NCI-H2227 treated with DMSO at 0.1 percent for 48 hours (cell line): ENCODE data around the gene CELSR2.
"Not testable (repeated sequence)": the region's sequence is repeated elsewhere in the genome, so short reads cannot be mapped to it uniquely, and the experiment has no call there.

Experiments used
- DNase-seq: peaks from one replicate; lab custom pipeline; 2025; lab: John Stamatoyannopoulos, UW

CELSR2 gene

GRCh38 chr1:109277434-109278204, 28.3 kb downstream of the CELSR2 start:
- peak; percentile 46 for DNase-seq

DNA sequence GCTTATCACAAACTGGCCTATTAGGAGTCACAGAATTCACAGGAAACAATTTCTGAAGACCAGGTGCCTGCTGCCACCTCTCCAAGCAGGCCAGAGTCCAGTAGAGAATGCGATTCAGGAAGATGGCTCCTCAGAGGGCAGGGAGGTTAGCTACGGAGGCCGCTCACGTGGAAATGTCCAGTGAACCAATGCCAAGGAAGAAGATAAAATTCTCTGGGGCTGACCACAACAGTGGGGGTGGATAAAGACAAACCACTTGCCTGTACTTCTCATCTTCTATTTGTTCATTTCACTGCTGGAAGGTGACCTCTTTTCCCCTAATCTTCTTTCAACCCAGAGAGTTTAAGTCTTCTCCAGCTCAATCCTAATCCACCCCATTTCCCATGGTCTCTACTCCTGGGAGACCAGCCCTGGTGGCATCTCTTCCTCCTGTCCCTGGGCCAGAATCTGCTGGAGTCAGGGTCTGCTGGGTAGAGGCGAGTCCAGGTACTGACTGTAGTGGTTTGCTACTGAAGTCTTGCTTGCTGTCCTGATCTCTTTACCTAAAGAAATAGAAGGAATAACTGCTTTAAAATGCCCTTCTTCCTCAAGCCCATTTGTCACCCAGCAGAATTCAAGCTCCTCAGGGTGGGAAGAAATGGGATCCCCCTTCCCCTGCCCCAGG, 30.4 kb downstream of the CELSR2 start:
- no peak for DNase-seq

DNA sequence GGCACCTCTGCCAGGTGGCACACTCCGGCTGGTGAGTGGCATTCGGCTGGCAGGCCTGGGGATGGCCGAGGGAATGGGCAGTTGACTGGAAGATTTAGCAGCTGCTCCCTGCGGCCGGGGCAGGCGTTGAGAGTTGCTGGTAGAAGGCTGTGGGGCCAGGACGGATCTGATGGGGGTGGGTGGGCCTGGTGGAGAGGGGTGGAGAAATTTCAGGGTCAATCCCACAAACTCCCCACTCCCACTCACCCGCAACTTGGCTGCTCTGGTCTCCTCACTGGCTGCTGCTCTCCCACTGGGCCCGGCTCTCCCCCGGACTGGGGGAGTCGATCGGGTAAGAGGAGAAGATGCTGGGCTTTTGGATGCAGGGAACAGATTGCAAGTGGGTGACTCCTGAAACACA, 31.5 kb downstream of the CELSR2 start:
- no peak for DNase-seq

DNA sequence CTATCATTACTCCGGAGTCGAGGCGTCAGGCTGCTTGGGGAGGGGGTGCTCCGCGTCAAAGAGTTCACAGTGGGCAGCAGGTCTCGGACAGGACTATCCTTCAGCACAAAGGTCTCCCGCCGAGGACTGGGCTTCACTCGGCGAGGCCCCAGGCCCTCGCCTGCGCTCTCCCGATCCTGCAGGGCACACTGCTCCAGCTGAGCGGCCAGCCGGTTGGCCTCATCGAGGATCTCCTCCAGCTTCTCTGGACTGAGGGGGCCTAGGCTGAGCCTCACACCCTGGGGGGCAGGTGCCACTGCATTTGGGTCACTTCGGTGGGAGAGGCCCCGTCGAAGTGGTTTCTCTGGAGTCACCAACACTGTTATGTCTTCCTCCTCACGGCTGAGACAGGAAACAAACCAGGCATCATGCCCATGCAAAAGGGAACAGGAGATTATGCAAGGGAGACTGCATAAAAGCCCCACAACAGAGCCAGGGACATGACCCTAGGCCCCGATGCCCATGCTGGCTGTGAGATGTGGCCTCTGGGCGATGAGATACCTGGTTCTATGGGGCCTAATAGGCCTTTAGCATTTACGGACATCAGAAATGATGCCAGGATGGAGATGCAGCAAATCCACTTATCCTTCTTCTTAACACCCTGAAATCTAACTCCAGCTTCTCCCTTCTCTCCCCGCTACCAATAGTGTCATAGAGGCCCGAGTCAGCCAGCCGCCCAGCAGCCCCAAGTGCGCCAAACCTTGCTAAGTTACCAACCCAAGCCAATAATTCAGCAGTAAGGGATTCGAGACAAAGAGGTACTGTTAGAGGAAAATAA, 32.5 kb downstream of the CELSR2 start:
- DNase-seq: no peak

GRCh38 chr1:109282497-109282951, 33.2 kb downstream of the CELSR2 start:
- DNase-seq: no peak

DNA sequence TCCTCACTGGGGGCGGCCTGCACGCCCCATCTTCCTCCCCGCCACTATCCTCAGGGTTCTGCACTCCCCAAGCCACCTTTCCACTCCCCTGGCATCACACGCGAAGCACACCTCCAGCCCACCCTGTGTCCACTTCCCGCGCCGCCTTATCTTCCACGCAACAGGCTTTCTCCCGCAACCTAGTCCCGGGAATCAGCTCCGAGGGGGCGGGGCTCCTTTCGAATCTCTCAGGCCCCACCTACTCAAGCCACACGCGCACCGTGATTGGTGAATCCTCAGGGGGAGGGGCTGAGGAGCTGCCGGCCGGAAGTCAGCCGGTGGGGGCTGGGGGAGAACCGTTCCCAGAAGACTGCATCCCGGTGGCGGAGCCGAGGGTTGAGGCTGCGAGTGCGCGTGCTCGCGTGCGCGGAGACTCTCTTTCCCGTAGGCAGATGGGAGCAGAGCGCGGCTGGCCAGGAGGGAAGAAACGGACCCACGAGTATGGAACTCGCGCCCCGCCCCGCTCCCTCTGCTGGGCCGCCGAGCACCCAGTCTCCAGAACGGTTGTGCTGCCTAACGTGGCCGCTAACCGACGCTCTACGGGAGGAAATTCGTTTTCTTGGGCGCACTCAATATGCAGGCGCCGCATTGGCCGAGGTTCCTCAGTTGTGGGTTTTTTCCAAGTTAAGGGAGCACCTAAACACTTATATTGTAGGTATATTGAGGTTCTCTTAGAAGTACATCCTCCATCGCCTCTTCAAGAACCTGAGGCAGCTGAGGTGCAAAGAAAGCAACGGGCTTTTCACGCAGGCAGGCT, 33.8 kb downstream of the CELSR2 start, which contains the start of gene PSRC1:
Gene PSRC1, minus strand, starts transcription at position 194 of the 796 bp plus-strand sequence.
- peak; percentile 97 for DNase-seq

GRCh38 chr1:109283748-109284600, 34.6 kb downstream of the CELSR2 start:
- no peak for DNase-seq

DNA sequence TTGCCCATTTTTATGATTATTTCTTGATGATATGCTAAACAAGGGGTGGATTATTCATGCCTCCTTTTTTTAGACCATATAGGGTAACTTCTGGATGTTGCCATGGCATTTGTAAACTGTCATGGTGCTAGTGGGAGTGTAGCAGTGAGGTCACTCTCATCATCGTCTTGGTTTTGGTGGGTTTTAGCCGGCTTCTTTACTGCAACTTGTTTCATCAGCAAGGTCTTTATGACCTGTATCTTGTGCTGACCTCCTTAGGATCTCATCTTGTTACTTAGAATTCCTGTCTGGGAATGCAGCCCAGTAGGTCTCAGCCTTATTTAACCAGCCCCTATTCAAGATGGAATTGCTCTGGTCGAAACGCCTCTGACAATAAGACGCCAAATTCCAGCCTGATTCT, 37.4 kb downstream of the CELSR2 start:
- not testable (repeated sequence) for DNase-seq

GRCh38 chr1:109290137-109290536, 40.8 kb downstream of the CELSR2 start:
- no peak for DNase-seq

DNA sequence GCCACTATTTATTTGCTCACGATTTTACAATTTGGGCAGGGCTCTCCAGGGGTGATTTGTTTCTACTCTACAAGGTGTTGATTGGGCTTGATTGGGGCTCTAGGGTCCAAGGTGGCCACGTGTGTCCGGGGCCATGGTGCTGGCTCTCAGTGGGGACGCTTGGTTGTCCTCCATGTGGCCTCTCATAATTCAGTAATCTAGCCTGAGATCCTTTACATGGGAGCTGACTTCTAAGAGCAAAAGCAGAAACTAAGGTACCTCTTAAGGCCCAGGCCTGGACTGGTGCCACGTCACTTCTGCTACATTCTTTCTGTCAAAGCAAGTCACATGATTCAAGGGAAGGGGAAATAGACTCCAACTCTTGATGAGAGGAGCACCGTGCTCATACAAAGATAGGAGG, 41.7 kb downstream of the CELSR2 start:
- no peak for DNase-seq

DNA sequence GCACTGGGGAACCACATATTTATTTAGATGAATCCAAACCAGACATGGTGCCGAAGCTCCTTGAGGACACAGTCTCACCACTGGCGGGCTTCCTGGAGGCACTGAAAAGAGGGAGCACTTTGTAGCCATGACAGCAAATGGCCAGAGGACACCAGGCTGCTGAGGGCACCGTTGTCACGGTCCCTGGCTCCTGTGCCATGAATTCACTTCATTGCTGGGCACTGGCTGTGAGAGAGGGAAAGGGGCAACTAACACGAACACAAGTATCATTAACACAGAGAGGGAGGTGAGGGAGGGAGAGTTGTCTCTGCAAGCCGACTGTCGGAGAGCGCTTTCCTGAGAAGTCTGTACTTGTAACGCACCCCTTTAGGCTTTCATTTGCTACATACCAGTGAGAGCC, 43.0 kb downstream of the CELSR2 start:
- DNase-seq: no peak

- no peak for DNase-seq
Observed at GRCh38 chr1:109293026-109293425, 43.7 kb downstream of the CELSR2 start.

- DNase-seq: no peak
Observed at GRCh38 chr1:109294481-109294880, 45.1 kb downstream of the CELSR2 start.

- no peak for DNase-seq
Observed at GRCh38 chr1:109295712-109296415, 46.5 kb downstream of the CELSR2 start.

- no peak for DNase-seq
Observed at GRCh38 chr1:109296782-109297181, 47.4 kb downstream of the CELSR2 start.

DNA sequence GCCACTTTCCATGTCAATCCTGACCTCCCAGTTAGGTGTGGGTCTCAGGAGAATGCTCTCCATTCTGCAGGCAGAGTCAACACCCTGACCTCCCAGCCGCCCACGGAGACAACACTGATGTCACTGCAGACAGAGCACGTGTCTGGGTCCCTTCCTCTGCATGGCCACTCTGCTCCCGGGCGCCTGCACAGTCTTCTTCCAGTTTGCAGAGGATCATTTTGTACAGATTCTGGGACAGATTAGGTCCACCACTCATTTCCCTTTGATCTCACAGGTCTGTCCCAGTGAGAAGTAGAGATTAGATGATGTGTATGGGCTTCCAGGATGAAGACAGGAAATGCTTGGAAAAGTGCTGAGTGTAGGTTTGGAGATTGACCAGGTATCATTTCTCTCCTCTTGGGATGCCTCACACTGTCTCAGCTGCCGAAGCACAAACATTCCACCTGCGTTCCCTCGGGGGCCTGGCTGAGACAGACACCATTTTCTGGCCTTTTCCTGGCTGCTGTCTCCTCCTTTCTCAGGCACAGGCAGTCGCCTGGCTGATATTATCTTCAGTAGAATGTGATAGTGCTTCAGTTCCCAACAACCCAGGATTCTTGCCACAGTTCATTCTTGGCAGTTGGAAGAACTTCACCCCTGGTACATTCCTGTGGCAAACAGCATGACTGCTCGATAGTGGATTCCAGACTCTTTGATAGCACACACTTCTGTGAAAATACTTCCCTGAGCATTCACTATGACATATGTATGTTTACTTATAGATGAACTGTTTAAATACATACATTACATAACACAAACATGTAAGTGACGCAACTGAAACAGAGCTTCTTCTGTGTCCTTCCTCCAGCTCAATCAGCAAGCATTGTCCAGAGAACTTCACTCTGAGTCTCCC, 49.6 kb downstream of the CELSR2 start:
- no peak for DNase-seq

DNA sequence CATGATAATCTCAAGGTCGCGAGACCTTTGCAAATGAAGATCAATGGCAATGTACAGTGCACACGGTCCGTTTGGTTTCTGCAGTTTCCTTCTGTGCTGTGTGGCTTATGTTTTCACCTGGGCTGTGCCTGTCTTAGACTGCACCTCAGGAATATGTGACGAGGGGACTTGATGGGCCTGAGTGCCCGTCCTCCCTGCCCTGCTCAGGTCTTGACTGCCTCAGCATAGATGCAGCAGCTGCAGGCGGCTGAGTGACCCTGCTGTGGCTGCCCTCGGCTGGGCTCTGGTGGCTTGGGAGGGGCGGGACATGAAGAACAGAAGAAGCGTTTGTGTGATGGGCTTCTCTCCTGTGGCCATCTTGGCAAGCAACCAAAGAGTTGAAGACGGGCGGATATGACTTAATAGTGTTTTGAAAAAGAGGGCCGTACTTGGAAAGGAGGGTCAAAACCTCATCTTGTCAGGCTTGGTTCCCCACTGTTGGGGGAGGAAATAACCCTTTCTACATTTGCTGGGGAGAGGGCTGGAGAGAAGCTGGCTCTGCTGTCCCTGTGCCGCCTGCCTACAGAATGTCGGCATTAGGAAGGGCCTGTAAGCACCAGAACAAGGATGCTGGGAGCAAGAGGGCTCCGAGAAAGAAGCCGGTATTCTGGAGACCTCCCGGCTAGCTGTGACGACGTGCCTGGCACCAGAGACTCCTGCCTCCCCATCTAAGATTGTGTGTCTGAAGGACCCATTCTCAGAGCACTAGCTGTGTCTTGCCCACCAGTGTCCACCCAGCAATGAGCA, 50.4 kb downstream of the CELSR2 start:
- DNase-seq: peak; percentile 10

GRCh38 chr1:109300650-109301151, 51.4 kb downstream of the CELSR2 start:
- no peak for DNase-seq
